ENCODE measurements around the gene GLRX5. TPM values are rescaled to one million over a fixed set of nuclear protein-coding genes. Genes with fewer than 3 reads are reported as not detected.
A peak's percentile ranks its signal among the peaks of the same experiment; 100 is the strongest.

Gene GLRX5
- total RNA-seq (2021; ENCODE audit: unreplicated experiment) (60.1 TPM), Bru-seq, nascent RNA (percentile 88 among the genes with signal in this experiment), BruChase-seq, experiment 1, labeled RNA remaining after a 6-hour chase (percentile 90 among the genes with signal in this experiment), BruChase-seq, experiment 2, labeled RNA remaining after a 2-hour chase (percentile 76 among the genes with signal in this experiment)
- polyA plus RNA-seq (2012) = 32.1 and 38.1 TPM in 2 replicates
- long read RNA-seq, transcript GLRX5-201 (2 exons, 1,564 nt) = major isoform, 139 of 153 reads
- long read RNA-seq, partial matches to known transcripts = 9 of 153 reads
- long read RNA-seq, other reads (novel, unspliced or antisense) = 5 of 153 reads

GRCh38 chr14:95534299-95535225 is at the start of gene GLRX5:
GLRX5 (plus strand) TSS chr14:95535050; CDS start chr14:95535090, 40 bp downstream.
- ChIA-PET RAD21 (ENCODE audit: low non-redundant PET in 1 of 2, low total read pairs in 2 of 2, uncharacterized antibody in 2 of 2, unreplicated experiment in 2 of 2) (interaction anchor here in 1 of 2 experiments (0.7 to 1.9 kb wide), 2 partner anchors 90 to 92 kb away, joined by 3 to 7 read pairs; no protein-coding TSS in a partner anchor), CTCF (interaction anchor here (1.0 to 1.8 kb wide), 3 partner anchors 10 to 92 kb away, joined by 3 to 7 read pairs (median 5); partner anchors contain the start of gene SYNE3), POLR2A (interaction anchor here (0.7 to 1.5 kb wide), 2 partner anchors 10 to 177 kb away, joined by 3 to 4 read pairs; no protein-coding TSS in a partner anchor)
- ATAC-seq = peak; percentile 93
- Histone ChIP-seq H3K4me1 (ENCODE audit: control insufficient read depth in 1 of 2, insufficient read depth in 2 of 2, low read length in 2 of 2) (peaks cover 35 to 47% of the 10 kb centered on the region in 2 experiments), H3K36me3 (ENCODE audit: control insufficient read depth in 1 of 2, insufficient read depth in 2 of 2, low read length in 2 of 2) (peaks cover 0 to 3% of the 10 kb centered on the region in 2 experiments; a peak in 2 of 4 replicates), H3K9ac (ENCODE audit: low read length) (peak within 1 kb of the TSS; percentile 92), H3K4me2 (ENCODE audit: low read length) (peak within 1 kb of the TSS; percentile 76), H3K27me3 (ENCODE audit: insufficient read depth, low read length) (no peaks in the 10 kb centered on the region), H3K9me3 (ENCODE audit: control insufficient read depth in 1 of 2, insufficient read depth in 1 of 2, low read depth in 1 of 2, low read length in 2 of 2) (no peaks in the 10 kb centered on the region), H4K20me1 (ENCODE audit: insufficient read depth) (peaks cover 11% of the 10 kb centered on the region; the same call in 1 of the 2 replicates), H3K4me3 (replicated peaks in 1 of 2; ENCODE audit: low read depth in 1 of 2, low read length in 2 of 2) (peak within 1 kb of the TSS; percentile 89 to 93), H3K9me2 (ENCODE audit: insufficient read depth) (no peaks in the 10 kb centered on the region), H3K27ac (ENCODE audit: low read depth, low read length) (peak within 1 kb of the TSS; percentile 80), H3K79me2 (ENCODE audit: insufficient read depth, low read length) (peaks cover 92% of the 10 kb centered on the region), H2AFZ (ENCODE audit: low read depth, low read length, poor library complexity, severe bottlenecking) (no peak within 1 kb of the TSS)
- BruUV-seq (replicated peaks) = no TSS peak
- intact Hi-C loops (cut with micrococcal nuclease) = loop anchor here (10.0 kb wide), 1 partner anchor 380 kb away; the partner anchor contains the start of gene DICER1
- DNase-seq (ENCODE audit: low read depth, low spot score) = peak; percentile 100
- TF ChIP-seq TCF7L2 (IDR thresholded peaks at IDR 0.05; ENCODE audit: borderline replicate concordance, extremely low read depth, insufficient read depth, insufficient read length) (peak; percentile 24), ZFX (IDR thresholded peaks at IDR 0.05) (peak; percentile 64), EZH2phosphoT487 (IDR thresholded peaks at IDR 0.05; ENCODE audit: borderline replicate concordance) (no peak), FOSL1 (IDR thresholded peaks at IDR 0.05; ENCODE audit: low read depth) (no peak), MAX (IDR thresholded peaks at IDR 0.05) (peak; percentile 90), EZH2 (IDR thresholded peaks at IDR 0.05) (no peak), SIN3A (IDR thresholded peaks at IDR 0.05; ENCODE audit: low read depth) (peak; percentile 84), POLR2AphosphoS5 (IDR thresholded peaks at IDR 0.05; ENCODE audit: low read depth, low read length) (peak; percentile 57), SRF (IDR thresholded peaks at IDR 0.05; ENCODE audit: low read depth) (no peak), CTCF (IDR thresholded peaks at IDR 0.05 in 2 of 3, conservative IDR thresholded peaks at IDR 0.05 in 1 of 3; ENCODE audit: borderline replicate concordance in 1 of 3, insufficient read depth in 1 of 3, low read depth in 2 of 3, low read length in 2 of 3) (no peak), CEBPB (IDR thresholded peaks at IDR 0.05; ENCODE audit: low read depth) (no peak), CBX3 (IDR thresholded peaks at IDR 0.05; ENCODE audit: low read depth) (no peak), YY1 (IDR thresholded peaks at IDR 0.05; ENCODE audit: extremely low read depth, insufficient replicate concordance, low read depth, low read length) (peak; percentile 33), EGR1 (IDR thresholded peaks at IDR 0.05; ENCODE audit: low read depth) (peak; percentile 45; the same call in 1 of the 2 replicates), JUND (IDR thresholded peaks at IDR 0.05) (no peak), POLR2A (IDR thresholded peaks at IDR 0.05; ENCODE audit: borderline replicate concordance, extremely low read depth, insufficient read depth, insufficient read length) (peak; percentile 36), SP1 (IDR thresholded peaks at IDR 0.05; ENCODE audit: low read depth) (peak; percentile 100), ZNF274 (IDR thresholded peaks at IDR 0.05; ENCODE audit: low read depth, low read length) (no peak), ELF1 (IDR thresholded peaks at IDR 0.05; ENCODE audit: borderline replicate concordance, low read depth) (0 out of 2 replicates have a peak, but pooled peaks have one; percentile 23), REST (IDR thresholded peaks at IDR 0.05; ENCODE audit: low read depth) (no peak)
